HCT116 (cell line): ENCODE data around the gene IER3. TPM values are rescaled to one million over a fixed set of nuclear protein-coding genes. Genes with fewer than 3 reads are reported as not detected.

Experiments
- ATAC-seq: fragments of 200-7000 bp; cut with Tn5 transposase; 2 replicates; pipeline ENCODE4 v1.9.1; 2020; ENCODE audit warnings: mild to moderate bottlenecking, moderate library complexity
- BruUV-seq: library from RNA; stranded (reverse); fragments of 400-500 nt; replicated peaks from 2 replicates; lab custom pipeline; 2021; lab: Mats Ljungman, UMichigan
- CTCF ChIA-PET: fragments of 300-600 bp; sonication (Branson Sonifier 250); formaldehyde crosslinking; loops from one replicate; lab custom pipeline; 2021; ENCODE audit warnings: antibody characterized with exemption; lab: Charles Lee
- POLR2A ChIA-PET: fragments of 300-600, 350-600 bp; sonication (Branson Sonifier 250); formaldehyde crosslinking; loops from one replicate; lab custom pipeline; 2021; ENCODE audit warnings: antibody characterized with exemption; lab: Charles Lee
- RAD21 ChIA-PET, 2 experiments: fragments of 300-600 bp; sonication (Branson Sonifier 250); formaldehyde crosslinking; loops; one replicate each; lab custom pipeline; 2023; ENCODE audit warnings: low total read pairs in 2 of 2; ENCODE audit not compliant: uncharacterized antibody in 2 of 2, unreplicated experiment in 2 of 2, low non-redundant PET in 1 of 2; lab: Charles Lee
- DNase-seq: peaks from one replicate; pipeline ENCODE4 v3.0.0-alpha.2; 2010; ENCODE audit warnings: low read depth, low spot score
- H2AFZ ChIP-seq: fragments of 200-600 bp; shearing (Covaris generic), sonication (generic); 2 replicates; pipeline ENCODE4 v1.6.1; 2017; ENCODE audit warnings: low read depth, mixed run types, mixed read lengths, antibody characterized with exemption, low read length; ENCODE audit not compliant: poor library complexity, severe bottlenecking
- H3K27ac ChIP-seq: 2 replicates; pipeline ENCODE4 v1.5.1; 2012; ENCODE audit warnings: low read depth, low read length
- H3K27me3 ChIP-seq: fragments of 200-600 bp; sonication (generic); 2 replicates; pipeline ENCODE4 v1.6.1; 2016; ENCODE audit warnings: mixed run types, low read length, mixed read lengths; ENCODE audit not compliant: insufficient read depth
- H3K36me3 ChIP-seq, 2 experiments: fragments of 200-500 bp in 1 of 2; fragments of 200-600 bp in 1 of 2; sonication (Bioruptor generic) in 1 of 2; sonication (generic) in 1 of 2; 2 replicates each; pipeline versions ENCODE4 v1.5.1 to v1.6.1; 2014 to 2016; ENCODE audit warnings: low read length in 2 of 2, inconsistent platforms in 1 of 2, mixed read lengths in 1 of 2, mixed run types in 1 of 2; ENCODE audit not compliant: insufficient read depth in 2 of 2, control insufficient read depth in 1 of 2
- H3K4me1 ChIP-seq, 2 experiments: fragments of 200-600 bp in 1 of 2; sonication (generic) in 1 of 2; 2 replicates each; pipeline versions ENCODE4 v1.5.1 to v1.6.1; 2012 to 2017; ENCODE audit warnings: low read length in 2 of 2, inconsistent platforms in 1 of 2, mild to moderate bottlenecking in 1 of 2, mixed read lengths in 1 of 2, mixed run types in 1 of 2, moderate library complexity in 1 of 2; ENCODE audit not compliant: insufficient read depth in 2 of 2, control insufficient read depth in 1 of 2
- H3K4me2 ChIP-seq: fragments of 200-600 bp; sonication (generic); 2 replicates; pipeline ENCODE4 v1.6.1; 2017; ENCODE audit warnings: mixed run types, low read length, mixed read lengths
- H3K4me3 ChIP-seq, 2 experiments: fragments of 200-600 bp in 1 of 2; sonication (generic) in 1 of 2; replicated peaks in 1 of 2; 2 replicates each; pipeline ENCODE4 v1.5.1; 2011 to 2016; ENCODE audit warnings: low read length in 2 of 2, control low read depth in 1 of 2, low read depth in 1 of 2, mild to moderate bottlenecking in 1 of 2, mixed read lengths in 1 of 2, mixed run types in 1 of 2
- H3K79me2 ChIP-seq: fragments of 200-600 bp; sonication (generic); 2 replicates; pipeline ENCODE4 v1.6.1; 2017; ENCODE audit warnings: mild to moderate bottlenecking, mixed run types, low read length, moderate library complexity, mixed read lengths; ENCODE audit not compliant: insufficient read depth
- H3K9ac ChIP-seq: fragments of 200-600 bp; sonication (generic); 2 replicates; pipeline ENCODE4 v1.6.1; 2016; ENCODE audit warnings: low read length, mixed read lengths
- H3K9me2 ChIP-seq: fragments of 200-600 bp; sonication (generic), shearing (Covaris generic); 2 replicates; pipeline ENCODE4 v1.6.1; 2017; ENCODE audit warnings: mixed run types, mild to moderate bottlenecking, moderate library complexity; ENCODE audit not compliant: insufficient read depth
- H3K9me3 ChIP-seq, 2 experiments: fragments of 200-500 bp in 1 of 2; fragments of 200-600 bp in 1 of 2; sonication (Bioruptor generic) in 1 of 2; sonication (generic) in 1 of 2; 2 replicates each; pipeline ENCODE4 v1.6.1; 2014 to 2017; ENCODE audit warnings: low read length in 2 of 2, mixed read lengths in 2 of 2, inconsistent platforms in 1 of 2, low read depth in 1 of 2, mild to moderate bottlenecking in 1 of 2, mixed run types in 1 of 2, moderate library complexity in 1 of 2; ENCODE audit not compliant: control insufficient read depth in 1 of 2, insufficient read depth in 1 of 2
- H4K20me1 ChIP-seq: fragments of 200-600 bp; sonication (generic), shearing (Covaris generic); 2 replicates; pipeline ENCODE4 v1.6.1; 2017; ENCODE audit warnings: mixed run types, mild to moderate bottlenecking, moderate library complexity; ENCODE audit not compliant: insufficient read depth
- ATF3 ChIP-seq: IDR thresholded peaks from 2 replicates; pipeline ENCODE4 v1.6.1; 2012
- EGR1 ChIP-seq: IDR thresholded peaks from 2 replicates; pipeline ENCODE4 v1.6.1; 2012; ENCODE audit warnings: low read depth
- ELF1 ChIP-seq: IDR thresholded peaks from 2 replicates; pipeline ENCODE4 v1.6.1; 2012; ENCODE audit warnings: low read depth, borderline replicate concordance
- EZH2 ChIP-seq: fragments of 200-600 bp; sonication (generic); IDR thresholded peaks from 2 replicates; pipeline ENCODE4 v1.6.1; 2017; ENCODE audit warnings: antibody characterized with exemption, mixed run types
- JUND ChIP-seq: IDR thresholded peaks from 2 replicates; pipeline ENCODE4 v1.6.1; 2012
- POLR2AphosphoS5 ChIP-seq: IDR thresholded peaks from 2 replicates; pipeline ENCODE4 v1.6.1; 2011; ENCODE audit warnings: mild to moderate bottlenecking, low read depth, low read length, moderate library complexity
- RAD21 ChIP-seq: IDR thresholded peaks from 2 replicates; pipeline ENCODE4 v1.6.1; 2012; ENCODE audit warnings: low read depth, mild to moderate bottlenecking
- SIN3A ChIP-seq: IDR thresholded peaks from 2 replicates; pipeline ENCODE4 v1.6.1; 2012; ENCODE audit warnings: low read depth
- SRF ChIP-seq: IDR thresholded peaks from 2 replicates; pipeline ENCODE4 v1.6.1; 2012; ENCODE audit warnings: low read depth
- ZNF274 ChIP-seq: fragments of 200-500 bp; sonication (Bioruptor generic); IDR thresholded peaks from 2 replicates; pipeline ENCODE4 v1.6.1; 2014; ENCODE audit warnings: mild to moderate bottlenecking, low read depth, low read length, inconsistent platforms
- intact Hi-C: fragments of 100-400 bp; cut with micrococcal nuclease; formaldehyde crosslinking; loops from 2 replicates; pipeline ENCODE4 v1.10.0; 2022
- total RNA-seq: library from RNA; stranded (reverse); gene quantifications from one replicate; pipeline ENCODE4 v1.2.1, GENCODE V29; 2021; ENCODE audit not compliant: unreplicated experiment

IER3 gene
- total RNA-seq, 1 experiment from 2014 or later: 952 TPM

DNA sequence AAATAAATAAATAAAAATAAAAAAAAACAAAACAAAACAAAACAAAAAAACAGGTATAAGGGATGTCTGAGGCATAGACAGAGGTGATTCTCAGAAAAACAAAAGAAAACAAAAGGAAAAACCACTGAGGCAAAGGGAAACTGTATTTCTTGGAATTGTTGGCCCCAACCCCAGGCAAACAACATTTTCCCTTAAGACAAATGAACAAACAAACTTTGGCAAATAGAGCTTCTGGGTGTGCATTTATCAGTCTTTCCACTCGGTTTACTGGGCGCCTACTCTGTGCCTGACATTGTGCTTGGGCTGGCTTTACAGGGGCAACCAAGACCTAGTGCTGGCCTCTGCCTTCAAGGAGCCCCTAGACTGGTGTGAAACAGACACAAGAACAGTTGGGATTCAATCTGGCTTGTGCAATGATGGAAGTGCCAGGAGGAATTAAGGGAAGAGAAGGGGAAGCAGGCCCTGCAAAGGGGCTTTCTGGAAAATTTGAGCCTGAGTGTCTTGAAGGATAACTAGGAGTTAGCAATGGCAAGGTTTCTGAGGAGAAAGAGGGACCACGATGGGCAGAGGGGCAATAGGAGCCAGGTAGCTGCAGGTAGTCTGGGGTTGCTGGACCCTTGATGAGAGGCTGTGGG lies 33.8 kb upstream of the IER3 start:
- Histone ChIP-seq H3K4me2 (peak overlapping the region; percentile 15), H3K9ac (peak overlapping the region; percentile 29), H3K27ac (peak overlapping the region; percentile 63), H3K9me3 (no peaks in the 10 kb centered on the region), H3K9me2 (no peaks in the 10 kb centered on the region), H3K36me3 (no peaks in the 10 kb centered on the region), H2AFZ (no peak overlapping the region), H3K79me2 (no peaks in the 10 kb centered on the region), H3K27me3 (no peaks in the 10 kb centered on the region), H3K4me3 (no peak overlapping the region), H4K20me1 (no peaks in the 10 kb centered on the region), H3K4me1 (peaks cover 70 to 87% of the 10 kb centered on the region in 2 experiments)
- BruUV-seq: no TSS peak
- TF ChIP-seq SRF (no peak), ATF3 (no peak), EGR1 (no peak), JUND (no peak), SIN3A (no peak), RAD21 (no peak), POLR2AphosphoS5 (no peak)
- ChIA-PET CTCF (no interaction called here), POLR2A (interaction anchor here (1.0 to 14.9 kb wide), 8 partner anchors 8 to 36 kb away, joined by 3 to 137 read pairs (median 4); partner anchors contain the start of gene IER3), RAD21 (no interaction called here)
- DNase-seq (no peak), ATAC-seq (no peak)
- intact Hi-C loops: no loop called here

GRCh38 chr6:30777155-30777485 lies 32.8 kb upstream of the IER3 start:
- BruUV-seq: no TSS peak
- TF ChIP-seq EZH2 (no peak), ZNF274 (no peak), SIN3A (no peak), ELF1 (no peak)
- TF ChIP-seq, all 23 proteins: peak for 0
- peak overlapping the region; percentile 44 for H3K27ac ChIP-seq
- no peaks in the 10 kb centered on the region for H3K9me2 ChIP-seq
- no peaks in the 10 kb centered on the region for H3K36me3 ChIP-seq
- peak overlapping the region; percentile 36; the same call in 1 of the 2 replicates for H3K4me2 ChIP-seq
- H3K4me3 ChIP-seq: no peak overlapping the region
- CTCF ChIA-PET: no interaction called here
- POLR2A ChIA-PET: interaction anchor here (0.7 to 14.9 kb wide), 13 partner anchors 7 to 37 kb away, joined by 3 to 137 read pairs (median 5); partner anchors contain the start of genes FLOT1 and IER3
- RAD21 ChIA-PET: no interaction called here
- H3K4me1 ChIP-seq: peaks cover 64 to 87% of the 10 kb centered on the region in 2 experiments
- DNase-seq (no peak), ATAC-seq (no peak)
- H3K27me3 ChIP-seq: no peaks in the 10 kb centered on the region
- intact Hi-C loops: no loop called here
- H2AFZ ChIP-seq: no peak overlapping the region
- peak overlapping the region; percentile 27 for H3K9ac ChIP-seq
- H4K20me1 ChIP-seq: no peaks in the 10 kb centered on the region
- H3K9me3 ChIP-seq: no peaks in the 10 kb centered on the region
- H3K79me2 ChIP-seq: no peaks in the 10 kb centered on the region
